Stimulated activated CD8-positive, alpha-beta memory T cell treated with anti-CD3 and anti-CD28 coated beads, Interleukin-12 subunit alpha, Interleukin-12 subunit beta, amount 100 ng/mL, for 4 hours (primary cell): ENCODE measurements around the gene FAM131B.

ENCODE experiments used
- DNase-seq: peaks from one replicate; pipeline ENCODE4 v3.0.0-alpha.2; 2020; ENCODE audit warnings: low read depth

The FAM131B gene

DNA sequence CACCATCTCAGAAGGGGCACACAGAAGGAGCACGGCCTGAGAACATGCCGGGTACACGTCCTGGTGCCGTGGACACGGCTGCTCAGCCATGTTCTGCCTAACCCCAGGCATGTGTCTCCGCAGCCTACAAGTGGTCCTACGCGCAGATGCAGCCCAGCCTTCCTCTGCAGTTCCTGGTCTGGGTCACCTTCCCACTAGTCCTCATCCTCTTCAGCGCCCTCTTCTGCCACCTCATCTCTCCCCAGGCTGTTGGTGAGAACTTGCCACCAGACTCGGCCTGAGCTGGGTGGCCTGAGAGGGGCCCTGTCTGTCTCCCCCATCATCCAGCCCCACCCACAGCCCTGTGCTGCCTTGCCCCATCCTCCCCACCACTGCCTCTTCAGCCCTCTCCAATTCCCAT, 41.3 kb downstream of the FAM131B start:
- no peak for DNase-seq

DNA sequence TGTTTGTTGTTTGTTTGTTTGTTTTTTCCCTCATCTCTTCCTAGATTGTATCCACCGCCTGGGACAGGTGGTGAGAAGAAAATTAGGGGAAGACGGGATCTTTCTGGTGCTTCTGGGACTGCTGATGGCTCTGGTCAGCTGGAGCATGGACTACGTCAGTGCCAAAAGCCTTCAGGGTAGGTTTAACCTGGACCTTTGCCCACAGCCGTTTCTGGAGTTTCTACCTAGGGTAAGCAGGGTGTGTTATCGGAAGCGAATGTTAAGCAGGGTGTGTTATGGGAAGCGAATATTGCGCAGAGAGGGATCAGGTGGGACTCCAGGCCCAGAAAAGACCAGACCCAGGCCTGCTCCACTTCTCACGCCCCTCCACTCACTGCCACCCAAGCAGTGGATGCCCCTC, 41.9 kb downstream of the FAM131B start:
- DNase-seq, result no peak

DNA sequence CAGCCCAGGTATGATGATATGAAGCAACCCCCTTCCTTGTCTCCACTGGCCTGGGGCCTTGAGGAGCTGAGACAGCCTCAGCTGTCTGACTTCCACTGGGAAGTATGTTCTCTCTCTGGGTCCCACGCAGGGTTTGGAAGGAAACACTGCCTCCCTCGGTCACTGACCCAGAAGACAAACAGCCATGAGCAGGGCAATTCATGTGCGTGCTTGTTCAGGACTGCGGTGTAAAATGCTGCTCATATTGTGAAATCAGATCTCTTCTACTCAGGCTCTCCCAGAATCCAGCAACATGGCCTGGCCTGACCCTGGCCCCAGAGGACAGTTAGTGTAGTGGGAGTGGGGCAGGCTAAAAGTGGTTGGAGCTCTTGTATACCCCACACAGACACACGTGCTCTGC, 43.9 kb downstream of the FAM131B start:
- no peak for DNase-seq

DNA sequence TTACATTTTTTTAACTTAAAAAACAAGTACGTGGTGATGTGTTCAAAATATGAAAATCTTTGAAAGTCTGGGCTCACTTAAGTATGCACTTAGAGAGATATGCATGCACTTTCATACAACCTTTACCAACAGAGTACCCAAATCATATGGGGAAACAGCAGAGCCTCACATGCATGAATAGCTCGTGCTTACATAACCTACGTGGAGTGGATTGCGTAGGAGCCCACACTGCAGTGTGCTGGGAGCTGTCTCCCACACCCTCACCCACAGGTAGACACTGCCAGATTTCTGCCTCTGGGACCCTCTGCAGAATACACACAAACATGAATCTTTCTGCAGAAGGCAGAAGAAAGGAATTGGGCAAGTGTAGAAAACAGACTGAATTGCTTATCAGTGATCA, 46.0 kb downstream of the FAM131B start:
- DNase-seq, result no peak

DNA sequence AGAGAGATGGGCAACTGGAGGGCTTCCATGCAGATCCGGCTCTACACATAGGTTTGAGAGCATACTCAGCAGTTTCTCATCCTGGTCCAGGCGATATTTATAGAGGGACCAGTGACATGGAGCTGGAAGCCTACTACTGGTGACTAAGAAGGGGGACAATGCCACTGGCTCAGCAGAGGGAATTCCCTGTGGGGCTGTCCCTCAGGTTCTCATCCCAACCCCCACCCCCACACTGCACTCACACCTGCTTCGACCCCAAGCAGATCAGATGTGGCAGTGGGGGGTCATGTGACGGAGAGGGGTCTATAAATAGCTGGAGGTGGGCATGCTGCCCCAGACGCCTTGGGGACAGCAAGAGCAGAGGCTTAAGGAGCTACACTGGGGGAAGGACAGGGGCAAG, 46.7 kb downstream of the FAM131B start, which contains the start of gene CLCN1:
TSS of gene CLCN1 (plus strand) at position 336 of the 400 bp plus-strand sequence. CDS start 102 bp downstream, outside the sequence.
- no peak for DNase-seq

DNA sequence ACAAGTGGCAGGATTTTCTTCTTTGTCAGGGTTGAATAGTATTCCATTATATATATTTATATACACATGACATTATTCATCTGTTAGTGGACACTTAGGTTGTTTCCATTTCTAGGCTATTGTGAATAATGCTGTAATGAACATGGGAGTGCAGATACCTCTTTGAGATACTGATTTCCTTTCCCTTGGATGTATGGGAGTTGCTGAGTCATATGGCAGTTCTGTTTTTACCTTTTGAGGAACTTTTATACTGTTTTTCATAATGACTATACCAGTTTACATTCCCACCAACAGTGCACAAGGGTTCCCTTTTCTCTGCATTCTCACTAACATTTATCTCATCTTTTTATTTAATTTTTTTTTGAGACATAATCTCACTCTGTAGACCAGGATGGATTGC, 48.4 kb downstream of the FAM131B start:
- DNase-seq, result no peak

DNA sequence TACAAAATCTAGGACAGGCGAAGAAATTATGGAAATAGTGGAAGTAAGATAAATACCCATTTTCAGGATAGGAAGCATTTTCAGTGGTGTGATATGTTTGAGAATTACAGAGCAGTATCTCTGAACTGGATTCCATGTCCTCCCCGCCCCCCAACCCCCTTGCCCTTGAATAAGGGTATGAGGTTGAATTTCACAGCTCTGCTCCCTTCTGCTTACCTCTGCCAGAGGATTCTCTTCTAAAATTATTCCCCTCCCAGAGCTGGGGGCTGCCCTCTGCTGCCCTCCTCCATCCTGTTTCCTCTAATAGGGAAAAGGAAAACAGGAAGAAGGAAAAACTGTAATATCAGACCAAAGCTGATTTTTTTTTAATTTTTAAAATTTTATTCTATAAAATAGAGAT, 53.9 kb downstream of the FAM131B start:
- no peak for DNase-seq

DNA sequence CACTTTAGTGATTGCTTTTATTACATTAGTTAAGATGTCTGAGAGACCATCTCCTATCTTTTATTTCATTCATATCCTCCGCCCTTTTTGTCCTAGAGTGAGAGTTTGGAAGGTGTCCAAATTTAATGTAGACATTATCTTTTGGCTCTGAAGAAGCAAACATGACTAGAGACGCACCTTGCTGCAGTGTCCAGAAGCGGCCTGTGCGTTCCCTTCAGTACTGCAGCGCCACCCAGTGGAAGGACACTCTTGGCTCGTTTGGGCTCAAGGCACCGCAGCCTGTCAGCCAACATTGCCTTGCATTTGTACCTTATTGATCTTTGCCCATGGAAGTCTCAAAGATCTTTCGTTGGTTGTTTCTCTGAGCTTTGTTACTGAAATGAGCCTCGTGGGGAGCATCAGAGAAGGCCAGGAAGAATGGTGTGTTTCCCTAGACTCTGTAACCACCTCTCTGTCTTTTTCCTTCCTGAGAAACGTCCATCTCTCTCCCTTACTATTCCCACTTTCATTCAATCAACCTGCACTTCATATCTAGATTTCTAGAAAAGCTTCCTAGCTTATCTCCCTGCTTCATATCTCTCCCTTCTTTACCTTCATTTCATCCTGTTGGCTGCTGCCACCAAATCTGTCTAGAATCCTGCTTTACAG, 57.0 kb downstream of the FAM131B start:
- peak; percentile 29 for DNase-seq

DNA sequence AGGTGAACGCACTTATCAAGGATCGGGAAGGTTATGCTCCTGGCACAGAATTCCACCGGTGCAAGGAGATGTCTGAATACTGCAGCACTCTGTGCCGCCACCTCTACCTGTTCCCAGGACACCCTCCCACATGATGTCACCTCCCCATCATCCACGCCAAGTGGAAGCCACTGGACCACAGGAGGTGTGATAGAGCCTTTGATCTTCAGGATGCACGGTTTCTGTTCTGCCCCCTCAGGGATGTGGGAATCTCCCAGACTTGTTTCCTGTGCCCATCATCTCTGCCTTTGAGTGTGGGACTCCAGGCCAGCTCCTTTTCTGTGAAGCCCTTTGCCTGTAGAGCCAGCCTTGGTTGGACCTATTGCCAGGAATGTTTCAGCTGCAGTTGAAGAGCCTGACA, 57.6 kb downstream of the FAM131B start:
- DNase-seq, result no peak

DNA sequence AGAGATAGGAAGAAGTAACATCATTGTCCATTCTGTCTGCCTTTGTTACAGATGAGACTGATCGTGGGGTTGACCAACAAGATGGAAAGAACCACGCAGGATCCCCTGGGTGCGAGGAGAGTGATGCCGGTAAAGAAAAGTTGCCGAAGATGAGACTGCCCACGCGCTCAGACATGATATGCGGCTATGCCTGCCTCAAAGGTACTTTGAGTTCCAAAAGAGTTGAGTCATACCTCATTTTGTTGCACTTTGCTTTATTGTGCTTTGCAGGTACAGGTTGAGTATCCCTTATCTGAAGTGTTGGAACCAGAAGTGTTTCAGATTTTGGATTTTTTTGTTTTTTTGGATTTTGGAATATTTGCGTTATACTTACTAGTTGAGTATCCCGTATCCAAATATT, 58.8 kb downstream of the FAM131B start:
- DNase-seq, result no peak
